NCI-H774 (cell line): ENCODE results near the gene STMP1.

Experiments used
- DNase-seq: peaks from one replicate; lab custom pipeline; 2025; lab: John Stamatoyannopoulos, UW

The STMP1 gene

DNA sequence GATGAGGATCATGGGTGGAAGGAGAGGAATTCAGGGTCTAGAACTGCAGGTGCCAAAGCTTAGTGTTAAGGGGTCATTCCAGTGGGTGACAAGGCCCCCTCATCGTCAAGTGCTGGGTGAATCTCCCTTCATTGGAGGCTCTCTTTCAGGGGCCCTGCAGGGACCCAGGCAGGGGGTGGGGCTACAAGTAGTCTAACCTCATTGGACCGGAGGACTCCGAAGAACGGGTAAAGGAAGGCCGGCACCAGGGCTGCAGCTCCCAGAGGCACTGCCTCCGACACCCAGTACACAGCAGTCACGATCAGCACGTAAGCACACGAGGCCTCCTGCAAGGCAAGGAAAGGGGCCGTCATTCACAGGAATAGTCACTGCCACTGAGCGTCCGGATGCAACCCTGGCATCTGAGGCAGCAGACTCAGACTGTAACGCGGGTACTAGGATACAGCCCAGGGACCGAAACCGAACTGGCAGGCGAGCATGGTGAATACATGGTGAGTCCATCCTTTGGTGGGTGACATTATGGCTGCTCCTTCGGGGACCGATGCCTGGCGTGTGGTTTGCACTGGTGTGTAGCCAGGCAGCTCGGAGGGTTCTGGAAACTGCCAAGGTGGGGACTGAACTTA is 59.0 kb downstream of the STMP1 start:
- no peak for DNase-seq

- DNase-seq, result no peak
These were observed 61.1 kb downstream of the STMP1 start for GRCh38 chr7:135723411-135723810.
